Measurements from ENCODE around the gene ACVR1C.

DNA sequence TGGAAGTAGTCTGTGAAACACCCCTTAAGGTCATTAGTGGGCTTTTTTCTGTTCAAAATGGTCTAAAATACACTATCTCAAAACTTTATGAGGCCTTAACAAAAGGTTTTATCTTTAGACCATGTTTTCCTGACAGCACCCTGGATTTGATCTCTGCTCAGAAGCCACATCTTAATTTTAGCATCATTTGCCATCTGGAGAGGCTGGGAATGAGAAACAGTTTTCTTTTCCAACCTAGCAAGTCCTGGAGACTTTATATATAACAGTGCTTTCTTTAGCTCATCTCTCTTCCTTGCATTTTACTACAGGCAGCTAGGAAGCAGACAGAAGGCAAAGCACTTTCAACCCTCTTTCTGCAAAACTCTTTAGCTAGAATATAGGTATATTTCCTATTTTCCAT lies 122.1 kb downstream of the ACVR1C start:
- TF ChIP-seq, protein P1, sequence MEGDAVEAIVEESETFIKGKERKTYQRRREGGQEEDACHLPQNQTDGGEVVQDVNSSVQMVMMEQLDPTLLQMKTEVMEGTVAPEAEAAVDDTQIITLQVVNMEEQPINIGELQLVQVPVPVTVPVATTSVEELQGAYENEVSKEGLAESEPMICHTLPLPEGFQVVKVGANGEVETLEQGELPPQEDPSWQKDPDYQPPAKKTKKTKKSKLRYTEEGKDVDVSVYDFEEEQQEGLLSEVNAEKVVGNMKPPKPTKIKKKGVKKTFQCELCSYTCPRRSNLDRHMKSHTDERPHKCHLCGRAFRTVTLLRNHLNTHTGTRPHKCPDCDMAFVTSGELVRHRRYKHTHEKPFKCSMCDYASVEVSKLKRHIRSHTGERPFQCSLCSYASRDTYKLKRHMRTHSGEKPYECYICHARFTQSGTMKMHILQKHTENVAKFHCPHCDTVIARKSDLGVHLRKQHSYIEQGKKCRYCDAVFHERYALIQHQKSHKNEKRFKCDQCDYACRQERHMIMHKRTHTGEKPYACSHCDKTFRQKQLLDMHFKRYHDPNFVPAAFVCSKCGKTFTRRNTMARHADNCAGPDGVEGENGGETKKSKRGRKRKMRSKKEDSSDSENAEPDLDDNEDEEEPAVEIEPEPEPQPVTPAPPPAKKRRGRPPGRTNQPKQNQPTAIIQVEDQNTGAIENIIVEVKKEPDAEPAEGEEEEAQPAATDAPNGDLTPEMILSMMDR (IDR thresholded peaks at IDR 0.05; ENCODE audit: low read depth, low read length, poor library complexity, severe bottlenecking), result no peak
- TF ChIP-seq EZH2phosphoT487 (IDR thresholded peaks at IDR 0.05; ENCODE audit: borderline replicate concordance, low read length), result no peak

Measured in DOHH2 (cell line).